Activated CD4-positive, alpha-beta T cell treated with anti-CD3 and anti-CD28 coated beads, Interleukin-2, Interleukin-4, amounts not matched to agents 100 ng/mL and 50 ng/mL, durations not matched to agents 16 hours and 8 hours (primary cell): ENCODE measurements around the gene PCNX3.
"Not testable (repeated sequence)": the region's sequence is repeated elsewhere in the genome, so short reads cannot be mapped to it uniquely, and the experiment has no call there.

Experiments used
- DNase-seq: peaks from one replicate; pipeline ENCODE4 v3.0.0-alpha.2; 2020; ENCODE audit warnings: low spot score

PCNX3 gene

GRCh38 chr11:65620666-65621065 lies 5.1 kb downstream of the PCNX3 start:
- no peak for DNase-seq

GRCh38 chr11:65621460-65621859 lies 5.9 kb downstream of the PCNX3 start:
- no peak for DNase-seq

GRCh38 chr11:65622011-65622410 lies 6.4 kb downstream of the PCNX3 start:
- DNase-seq: no peak

- no peak for DNase-seq
Measured at GRCh38 chr11:65623177-65623576, 7.6 kb downstream of the PCNX3 start.

- DNase-seq: no peak
Measured at GRCh38 chr11:65623852-65624616, 8.5 kb downstream of the PCNX3 start.

- no peak for DNase-seq
Measured at GRCh38 chr11:65624931-65625627, 9.5 kb downstream of the PCNX3 start.

- peak; percentile 37 for DNase-seq
Measured at GRCh38 chr11:65625628-65626342, 10.2 kb downstream of the PCNX3 start.

GRCh38 chr11:65627202-65627601 lies 11.6 kb downstream of the PCNX3 start:
- no peak for DNase-seq

- DNase-seq: no peak
Measured at GRCh38 chr11:65629579-65629978, 14.0 kb downstream of the PCNX3 start.

GRCh38 chr11:65630215-65630614 lies 14.6 kb downstream of the PCNX3 start:
- no peak for DNase-seq

- no peak for DNase-seq
Measured at GRCh38 chr11:65633390-65634108, 18.0 kb downstream of the PCNX3 start.

- DNase-seq: no peak
Measured at GRCh38 chr11:65634109-65634436, 18.5 kb downstream of the PCNX3 start.

- DNase-seq: no peak
Measured at GRCh38 chr11:65634440-65634839, 18.9 kb downstream of the PCNX3 start.

- DNase-seq: no peak
Measured at GRCh38 chr11:65634905-65635731, 19.5 kb downstream of the PCNX3 start.

- no peak for DNase-seq
Measured at GRCh38 chr11:65636108-65637031, 20.8 kb downstream of the PCNX3 start.

GRCh38 chr11:65637032-65637557 lies 21.5 kb downstream of the PCNX3 start:
- DNase-seq: no peak

- DNase-seq: peak; percentile 69
Measured at GRCh38 chr11:65637794-65638419, 22.3 kb downstream of the PCNX3 start, which contains the start of gene SIPA1. SIPA1 (plus strand) TSS chr11:65638101; CDS start chr11:65640922, 2,821 bp downstream.

GRCh38 chr11:65639228-65639597 lies 23.6 kb downstream of the PCNX3 start:
- DNase-seq: not testable (repeated sequence)

- peak; percentile 50 for DNase-seq
Measured at GRCh38 chr11:65639623-65640482, 24.3 kb downstream of the PCNX3 start.
